Hepatocyte (in vitro differentiated cells): ENCODE measurements around the gene PURA. TPM values are rescaled to one million over a fixed set of nuclear protein-coding genes. Genes with fewer than 3 reads are reported as not detected.

Experiments
- DNase-seq: peaks from one replicate; pipeline ENCODE4 v3.0.0-alpha.2; 2016; ENCODE audit warnings: low spot score
- H2AFZ ChIP-seq: fragments of 200-600 bp; sonication (generic); 2 replicates; pipeline ENCODE4 v1.6.0; 2016; ENCODE audit warnings: antibody characterized with exemption, mild to moderate bottlenecking
- H3K27ac ChIP-seq: fragments of 200-600 bp; sonication (generic); 2 replicates; pipeline ENCODE4 v1.5.1; 2016; ENCODE audit warnings: mild to moderate bottlenecking
- H3K27me3 ChIP-seq: fragments of 200-600 bp; sonication (generic); 2 replicates; pipeline ENCODE4 v1.6.1; 2016
- H3K36me3 ChIP-seq: fragments of 200-600 bp; sonication (generic); replicated peaks from 2 replicates; pipeline ENCODE4 v1.5.1; 2016; ENCODE audit warnings: low read depth; ENCODE audit not compliant: insufficient read depth
- H3K4me1 ChIP-seq: fragments of 200-600 bp; sonication (generic); 2 replicates; pipeline ENCODE4 v1.5.1; 2016; ENCODE audit warnings: mild to moderate bottlenecking, moderate library complexity; ENCODE audit not compliant: insufficient read depth
- H3K4me2 ChIP-seq: fragments of 200-600 bp; sonication (generic); 2 replicates; pipeline ENCODE4 v1.6.0; 2016
- H3K4me3 ChIP-seq: fragments of 200-600 bp; sonication (generic); 2 replicates; pipeline ENCODE4 v1.5.1; 2016; ENCODE audit warnings: mild to moderate bottlenecking
- H3K79me2 ChIP-seq: fragments of 200-600 bp; sonication (generic); 2 replicates; pipeline ENCODE4 v1.6.0; 2017; ENCODE audit warnings: mild to moderate bottlenecking
- H3K9me2 ChIP-seq: fragments of 200-600 bp; sonication (generic); replicated peaks from 2 replicates; pipeline ENCODE4 v1.6.0; 2017; ENCODE audit warnings: mild to moderate bottlenecking; ENCODE audit not compliant: insufficient read depth
- H3K9me3 ChIP-seq: fragments of 200-600 bp; sonication (generic); 2 replicates; pipeline ENCODE4 v1.5.1; 2016; ENCODE audit warnings: low read depth, mild to moderate bottlenecking
- H4K20me1 ChIP-seq: fragments of 200-600 bp; sonication (generic); 2 replicates; pipeline ENCODE4 v1.6.0; 2016; ENCODE audit warnings: mild to moderate bottlenecking; ENCODE audit not compliant: insufficient read depth, poor library complexity, severe bottlenecking
- EZH2 ChIP-seq: fragments of 200-600 bp; sonication (generic); IDR thresholded peaks from 2 replicates; pipeline ENCODE4 v1.6.1; 2016; ENCODE audit warnings: antibody characterized with exemption, mild to moderate bottlenecking, borderline replicate concordance
- EZH2phosphoT487 ChIP-seq: fragments of 200-600 bp; sonication (generic); IDR thresholded peaks from one replicate; pipeline ENCODE4 v1.6.1; 2018; ENCODE audit warnings: antibody characterized with exemption, mild to moderate bottlenecking, low read depth, moderate library complexity; ENCODE audit not compliant: unreplicated experiment, severe bottlenecking
- whole genome bisulfite sequencing: methylation state at CpG from one replicate; pipeline ENCODE4 v1.1.6; 2016; ENCODE audit warnings: low lambda C conversion rate; ENCODE audit errors: missing lambda C conversion rate; 5-methylcytosine and 5-hydroxymethylcytosine counted together
- polyA plus RNA-seq: library from polyadenylated mRNA; unstranded; fragments of >200 nt; fragmentation: Nextera tagmentation; extraction: Ambion mirVana; gene quantifications from 2 replicates; pipeline ENCODE4 v1.2.1, GENCODE V29; 2016
- total RNA-seq: library from RNA; depleted of rRNA; stranded (reverse); fragments of >200 nt; gene quantifications from 2 replicates; pipeline ENCODE4 v1.2.3, GENCODE V29; 2014
- TF ChIP-seq, protein P1 (sequence below): fragments of 200-600 bp; sonication (generic); IDR thresholded peaks from 2 replicates; pipeline ENCODE4 v1.5.1; 2016; ENCODE audit warnings: antibody characterized with exemption, mild to moderate bottlenecking; ENCODE audit not compliant: poor library complexity

PURA gene
- total and polyA plus RNA-seq, 2 experiments from 2014 or later = 7.4 to 13.8 TPM

- peaks cover 73% of the 10 kb centered on the region for H3K79me2 ChIP-seq
- 51% methylated on average over 8 of the region's 8 CpGs for WGBS
- TF ChIP-seq, protein P1, sequence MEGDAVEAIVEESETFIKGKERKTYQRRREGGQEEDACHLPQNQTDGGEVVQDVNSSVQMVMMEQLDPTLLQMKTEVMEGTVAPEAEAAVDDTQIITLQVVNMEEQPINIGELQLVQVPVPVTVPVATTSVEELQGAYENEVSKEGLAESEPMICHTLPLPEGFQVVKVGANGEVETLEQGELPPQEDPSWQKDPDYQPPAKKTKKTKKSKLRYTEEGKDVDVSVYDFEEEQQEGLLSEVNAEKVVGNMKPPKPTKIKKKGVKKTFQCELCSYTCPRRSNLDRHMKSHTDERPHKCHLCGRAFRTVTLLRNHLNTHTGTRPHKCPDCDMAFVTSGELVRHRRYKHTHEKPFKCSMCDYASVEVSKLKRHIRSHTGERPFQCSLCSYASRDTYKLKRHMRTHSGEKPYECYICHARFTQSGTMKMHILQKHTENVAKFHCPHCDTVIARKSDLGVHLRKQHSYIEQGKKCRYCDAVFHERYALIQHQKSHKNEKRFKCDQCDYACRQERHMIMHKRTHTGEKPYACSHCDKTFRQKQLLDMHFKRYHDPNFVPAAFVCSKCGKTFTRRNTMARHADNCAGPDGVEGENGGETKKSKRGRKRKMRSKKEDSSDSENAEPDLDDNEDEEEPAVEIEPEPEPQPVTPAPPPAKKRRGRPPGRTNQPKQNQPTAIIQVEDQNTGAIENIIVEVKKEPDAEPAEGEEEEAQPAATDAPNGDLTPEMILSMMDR = no peak
- no peak for TF ChIP-seq EZH2
- TF ChIP-seq EZH2phosphoT487 = no peak
- H3K36me3 ChIP-seq = no peaks in the 10 kb centered on the region
- DNase-seq = no peak
- H3K4me3 ChIP-seq = no peak overlapping the region
- peaks cover 63% of the 10 kb centered on the region for H4K20me1 ChIP-seq
- no peaks in the 10 kb centered on the region for H3K9me3 ChIP-seq
- H3K4me2 ChIP-seq = no peak overlapping the region
- H3K27me3 ChIP-seq = peaks cover 43% of the 10 kb centered on the region
- peaks cover 40% of the 10 kb centered on the region for H3K4me1 ChIP-seq
- no peaks in the 10 kb centered on the region for H3K9me2 ChIP-seq
- no peak overlapping the region for H2AFZ ChIP-seq
- H3K27ac ChIP-seq = no peak overlapping the region
Measured at GRCh38 chr5:140111859-140112551, 1.9 kb upstream of the PURA start.

GRCh38 chr5:140112685-140113179 is 1.2 kb upstream of the PURA start:
- 28% methylated on average over 6 of the region's 13 CpGs for WGBS
- TF ChIP-seq EZH2phosphoT487 (no peak), EZH2 (no peak)
- TF ChIP-seq, protein P1 = no peak
- H3K27me3 ChIP-seq = peaks cover 43% of the 10 kb centered on the region
- no peaks in the 10 kb centered on the region for H3K9me3 ChIP-seq
- H3K9me2 ChIP-seq = no peaks in the 10 kb centered on the region
- H3K27ac ChIP-seq = no peak overlapping the region
- H3K79me2 ChIP-seq = peaks cover 81% of the 10 kb centered on the region
- H3K4me2 ChIP-seq = peak overlapping the region; percentile 98
- DNase-seq = no peak
- H4K20me1 ChIP-seq = peaks cover 66% of the 10 kb centered on the region
- H3K36me3 ChIP-seq = no peaks in the 10 kb centered on the region
- H3K4me1 ChIP-seq = peaks cover 41% of the 10 kb centered on the region
- peak overlapping the region; percentile 81 for H3K4me3 ChIP-seq
- H2AFZ ChIP-seq = no peak overlapping the region

DNA sequence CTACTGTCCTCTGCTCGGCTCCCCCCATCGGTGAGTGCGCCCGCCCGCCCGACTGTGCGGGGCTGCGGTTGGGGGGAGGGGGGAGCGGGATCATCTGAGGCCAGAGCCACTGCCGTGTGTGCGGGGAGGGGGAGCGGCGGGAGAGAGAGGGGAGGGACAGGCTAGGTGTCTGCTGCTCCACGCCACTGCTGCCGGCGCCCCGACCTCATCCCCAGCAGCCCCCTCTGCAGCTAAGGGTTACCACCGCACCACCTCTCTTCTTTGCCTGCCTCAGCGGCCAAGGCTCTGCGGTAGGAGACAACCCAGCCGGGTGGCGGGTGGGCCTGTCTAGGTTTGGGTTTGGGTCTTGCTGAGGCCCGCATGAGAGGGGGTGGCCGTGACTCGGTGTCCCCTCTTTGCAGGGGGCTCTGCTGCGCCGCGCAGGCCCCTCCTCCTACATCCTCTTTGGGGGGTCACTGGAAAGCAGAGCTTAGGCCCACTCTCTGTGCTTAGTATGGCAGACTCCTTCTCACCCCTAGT is 670 bp upstream of the PURA start:
- peak overlapping the region; percentile 66 for H2AFZ ChIP-seq
- peaks cover 41% of the 10 kb centered on the region for H3K4me1 ChIP-seq
- no peaks in the 10 kb centered on the region for H3K9me3 ChIP-seq
- H3K79me2 ChIP-seq = peaks cover 85% of the 10 kb centered on the region
- DNase-seq = peak; percentile 21
- no peaks in the 10 kb centered on the region for H3K9me2 ChIP-seq
- H4K20me1 ChIP-seq = peaks cover 67% of the 10 kb centered on the region
- H3K27ac ChIP-seq = peak overlapping the region; percentile 97
- TF ChIP-seq, protein P1 = no peak
- TF ChIP-seq EZH2phosphoT487 = no peak
- TF ChIP-seq EZH2 = no peak
- H3K4me2 ChIP-seq = peak overlapping the region; percentile 98
- peaks cover 43% of the 10 kb centered on the region for H3K27me3 ChIP-seq
- WGBS = 3% methylated on average over 9 of the region's 28 CpGs
- peak overlapping the region; percentile 81 for H3K4me3 ChIP-seq
- H3K36me3 ChIP-seq = no peaks in the 10 kb centered on the region
